ACHN (cell line): Measurements from ENCODE around the gene MAPK6.

Experiments used
- DNase-seq: peaks from one replicate; pipeline ENCODE4 v3.0.0-alpha.2; 2015
- in situ Hi-C: cut with HindIII; loops from 2 replicates; pipeline ENCODE4 v1.10.0; 2017; ENCODE audit warnings: low sequenced_read_pairs, low pct_ligation_motif_present, low pct_unique_long_range_greater_than_20kb

MAPK6 gene

GRCh38 chr15:52008698-52009434 is 10.2 kb upstream of the MAPK6 start:
- no peak for DNase-seq
- in situ Hi-C loops: no loop called here

- in situ Hi-C loops: no loop called here
- DNase-seq: peak; percentile 38
These were observed 8.1 kb upstream of the MAPK6 start for GRCh38 chr15:52010633-52011595.

GRCh38 chr15:52011711-52012144 is 7.3 kb upstream of the MAPK6 start:
- in situ Hi-C loops: no loop called here
- DNase-seq: no peak

GRCh38 chr15:52012210-52012609 is 6.8 kb upstream of the MAPK6 start:
- in situ Hi-C loops: no loop called here
- DNase-seq: no peak

- DNase-seq: peak; percentile 25
- in situ Hi-C loops: no loop called here
These were observed 5.7 kb upstream of the MAPK6 start for GRCh38 chr15:52013151-52013791.

- in situ Hi-C loops: no loop called here
- DNase-seq: no peak
These were observed 4.4 kb upstream of the MAPK6 start for GRCh38 chr15:52014616-52015015.

GRCh38 chr15:52016316-52016715 is 2.7 kb upstream of the MAPK6 start:
- no peak for DNase-seq
- in situ Hi-C loops: no loop called here

GRCh38 chr15:52018244-52018643 is 775 bp upstream of the MAPK6 start:
- no peak for DNase-seq
- in situ Hi-C loops: no loop called here

- DNase-seq: peak; percentile 79
- in situ Hi-C loops: no loop called here
These were observed 588 bp downstream of the MAPK6 start for GRCh38 chr15:52019394-52020220.

- DNase-seq: peak; percentile 14
- in situ Hi-C loops: no loop called here
These were observed 1.4 kb downstream of the MAPK6 start for GRCh38 chr15:52020221-52021085.

- in situ Hi-C loops: no loop called here
- DNase-seq: peak; percentile 75
These were observed 2.2 kb downstream of the MAPK6 start for GRCh38 chr15:52021128-52021671.

- DNase-seq: peak; percentile 6
These were observed 3.0 kb downstream of the MAPK6 start for GRCh38 chr15:52021892-52022540.

GRCh38 chr15:52023169-52023922 is 4.3 kb downstream of the MAPK6 start:
- DNase-seq: no peak
- in situ Hi-C loops: no loop called here

More at GRCh38 chr15:52021892-52022540, 3.0 kb downstream of the MAPK6 start:
- in situ Hi-C loops: no loop called here

- in situ Hi-C loops: no loop called here
- DNase-seq: no peak
These were observed 9.5 kb downstream of the MAPK6 start for GRCh38 chr15:52028431-52029093.

GRCh38 chr15:52030010-52030409 is 11.0 kb downstream of the MAPK6 start:
- in situ Hi-C loops: no loop called here
- DNase-seq: no peak

GRCh38 chr15:52031556-52031955 is 12.5 kb downstream of the MAPK6 start:
- in situ Hi-C loops: no loop called here
- no peak for DNase-seq
